GM18867 (cell line): ENCODE results near the gene FAM78B.
A peak's percentile ranks its signal among the peaks of the same experiment; 100 is the strongest.

ENCODE experiments used
- ATAC-seq: cut with Tn5 transposase; IDR thresholded peaks from one replicate; pipeline ENCODE4 v1.9.1; 2021; ENCODE audit warnings: mild to moderate bottlenecking, moderate library complexity; ENCODE audit not compliant: unreplicated experiment

Gene FAM78B, protein sequence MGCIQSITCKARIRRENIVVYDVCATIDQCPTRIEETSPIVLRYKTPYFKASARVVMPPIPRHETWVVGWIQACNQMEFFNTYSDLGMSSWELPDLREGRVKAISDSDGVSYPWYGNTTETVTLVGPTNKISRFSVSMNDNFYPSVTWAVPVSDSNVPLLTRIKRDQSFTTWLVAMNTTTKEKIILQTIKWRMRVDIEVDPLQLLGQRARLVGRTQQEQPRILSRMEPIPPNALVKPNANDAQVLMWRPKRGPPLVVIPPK

DNA sequence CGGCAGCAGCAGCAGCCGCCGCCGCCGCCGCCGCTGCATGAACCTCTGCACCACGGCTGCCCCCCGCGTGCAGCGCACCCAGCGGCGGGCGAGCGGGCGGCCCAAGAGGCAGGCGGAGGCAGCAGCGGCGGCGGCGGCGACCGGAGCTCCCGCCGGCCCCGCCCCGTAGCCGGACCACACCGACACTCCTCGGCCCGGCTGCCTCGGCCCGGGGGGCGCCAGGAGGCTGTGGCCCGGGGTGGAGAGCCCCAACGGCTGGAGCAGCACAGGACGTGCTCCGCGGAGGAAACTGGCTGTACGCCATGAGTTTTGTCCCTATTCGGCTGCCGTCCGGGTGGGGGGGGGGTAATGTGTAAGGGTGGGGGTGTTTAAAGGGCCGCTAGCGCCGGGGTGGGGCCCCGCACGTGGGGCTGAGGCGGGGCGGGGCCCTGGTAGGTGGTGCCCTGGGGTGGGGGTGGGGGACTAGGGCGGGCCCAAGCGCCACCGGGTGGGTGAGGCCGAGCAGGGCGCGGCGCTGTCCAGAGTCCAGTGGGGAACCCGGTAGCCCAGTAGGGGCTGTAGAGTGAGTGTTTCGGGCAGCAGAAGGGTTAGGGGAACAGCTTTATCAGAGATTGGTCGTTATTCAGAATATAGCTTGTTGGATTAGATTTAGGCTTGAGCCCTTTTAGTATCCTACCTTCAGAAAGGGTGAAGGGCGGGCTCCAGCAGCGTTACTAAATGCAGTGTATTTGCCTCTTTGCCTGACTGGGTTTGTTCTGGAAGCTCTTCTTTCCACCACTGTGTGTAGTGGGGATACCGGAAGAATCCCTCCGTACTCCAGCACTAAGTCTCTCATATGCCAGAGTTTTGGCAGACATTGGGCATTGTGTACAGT, at the start of gene FAM78B:
TSS of gene FAM78B (minus strand) at position 304 of the 874 bp plus-strand sequence. CDS start 753 bp downstream, outside the sequence.
- peak; percentile 47 for ATAC-seq

DNA sequence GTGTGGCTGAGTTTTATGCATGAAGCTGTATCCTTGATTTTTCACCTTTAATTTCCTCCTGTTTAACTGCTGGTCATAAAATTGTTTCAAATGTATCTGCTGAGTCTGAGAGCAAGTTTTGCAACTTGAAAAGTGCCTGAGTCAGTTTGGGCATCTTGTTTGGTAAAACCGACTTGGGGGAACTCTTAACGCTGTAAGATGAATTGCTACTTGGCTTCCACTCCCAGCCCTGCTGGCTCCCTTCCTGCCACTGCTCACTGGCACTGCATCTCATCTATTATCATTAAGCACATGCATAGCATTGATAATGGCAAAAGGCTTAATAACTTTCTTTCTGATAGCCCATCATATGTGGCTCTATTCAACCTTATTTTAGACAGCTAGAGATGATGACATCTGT, 35.7 kb upstream of the FAM78B start:
- ATAC-seq = no peak

GRCh38 chr1:166200743-166201142, 33.9 kb upstream of the FAM78B start:
- ATAC-seq = no peak

DNA sequence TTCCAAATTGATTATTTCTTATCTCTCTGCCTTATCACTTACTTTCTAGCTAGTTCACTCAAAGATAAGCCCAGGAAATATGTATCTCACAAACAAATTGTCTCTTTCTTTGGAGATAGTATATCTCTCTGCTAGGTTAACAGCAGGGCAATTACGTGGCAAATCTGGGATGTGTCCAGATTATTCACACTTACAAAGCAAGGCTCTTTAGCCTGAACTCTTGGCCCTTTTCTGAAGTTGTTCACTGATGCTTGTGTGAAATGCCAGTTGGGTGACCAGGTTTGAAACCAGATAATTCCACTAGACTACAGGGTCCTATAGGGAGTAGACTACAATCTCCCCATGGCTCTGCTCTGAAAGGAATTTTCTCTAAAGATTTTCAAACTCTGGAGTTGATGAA, 30.8 kb upstream of the FAM78B start:
- no peak for ATAC-seq

DNA sequence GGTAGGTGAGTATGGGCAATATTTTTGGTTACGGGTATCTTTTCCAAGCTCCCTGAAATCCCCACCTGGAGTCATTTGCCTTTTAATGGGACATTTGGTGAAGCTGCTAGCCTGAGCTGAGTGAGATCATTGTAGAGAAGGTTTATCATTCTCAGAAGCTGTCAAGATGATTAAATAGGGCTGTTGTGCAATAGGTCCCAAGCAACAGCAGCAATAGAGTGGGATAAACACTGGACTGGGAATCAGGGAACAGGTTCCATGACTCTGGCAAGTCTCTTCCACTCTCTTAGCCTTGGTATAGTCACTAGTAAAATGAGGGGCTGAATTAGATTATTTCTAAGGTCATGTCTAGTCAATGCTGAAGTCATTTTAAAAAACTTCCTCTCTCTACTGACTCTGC, 30.3 kb upstream of the FAM78B start:
- ATAC-seq = no peak

DNA sequence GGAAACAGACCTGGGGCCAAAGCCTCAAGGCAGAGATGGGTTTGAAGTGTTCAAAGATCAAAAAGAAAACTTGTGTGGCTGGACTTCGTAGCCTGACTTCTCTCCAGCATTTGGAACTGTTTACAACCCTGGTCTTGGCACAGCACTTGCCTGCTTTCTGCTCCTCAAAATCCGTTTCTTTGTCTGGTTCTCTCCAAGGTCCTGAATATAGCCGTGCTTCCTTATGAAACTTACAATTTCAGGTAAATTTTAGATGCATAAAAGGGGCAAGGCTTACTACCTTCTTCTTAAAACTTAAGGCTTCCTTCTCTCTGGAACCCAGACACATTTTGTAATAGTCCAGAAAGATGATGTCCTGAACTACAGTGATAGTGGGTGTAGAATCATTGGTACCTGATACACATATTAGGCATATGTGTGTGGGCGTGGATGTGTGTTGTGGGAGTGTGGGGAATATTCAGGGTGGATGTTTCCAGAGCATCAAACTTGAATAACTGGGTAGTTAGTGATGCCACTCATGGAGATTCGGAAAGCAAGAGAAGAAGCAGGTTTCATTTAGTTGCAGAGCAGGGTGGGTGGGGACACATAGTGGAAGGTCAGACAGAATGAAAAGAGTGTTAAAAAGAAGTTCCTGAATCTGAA, 26.4 kb upstream of the FAM78B start:
- ATAC-seq = no peak

- no peak for ATAC-seq
Measured at GRCh38 chr1:166190400-166190799, 23.6 kb upstream of the FAM78B start.

GRCh38 chr1:166189126-166189525, 22.3 kb upstream of the FAM78B start:
- no peak for ATAC-seq

DNA sequence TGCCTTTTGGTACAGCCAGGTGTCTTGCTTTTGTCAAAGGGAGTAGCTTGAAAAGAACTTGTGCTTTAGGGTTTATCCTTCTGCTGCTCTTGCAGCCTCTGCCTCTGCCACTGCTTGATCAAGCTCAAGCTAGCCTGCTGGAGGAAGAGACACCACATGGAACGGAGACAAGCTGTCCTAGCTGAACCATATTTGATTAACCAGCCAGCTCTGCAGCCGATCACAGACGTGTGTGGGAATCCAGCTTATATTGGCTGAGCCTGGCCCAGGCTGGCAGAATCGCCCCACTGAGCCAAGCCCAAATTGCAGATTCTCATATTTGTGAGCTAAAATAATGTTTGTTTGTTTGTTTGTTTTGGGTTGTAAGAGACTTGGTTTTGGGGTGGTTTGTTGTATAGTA, 18.7 kb upstream of the FAM78B start:
- ATAC-seq = no peak

GRCh38 chr1:166184897-166185296, 18.1 kb upstream of the FAM78B start:
- no peak for ATAC-seq

- ATAC-seq = no peak
Measured at GRCh38 chr1:166184012-166184411, 17.2 kb upstream of the FAM78B start.

DNA sequence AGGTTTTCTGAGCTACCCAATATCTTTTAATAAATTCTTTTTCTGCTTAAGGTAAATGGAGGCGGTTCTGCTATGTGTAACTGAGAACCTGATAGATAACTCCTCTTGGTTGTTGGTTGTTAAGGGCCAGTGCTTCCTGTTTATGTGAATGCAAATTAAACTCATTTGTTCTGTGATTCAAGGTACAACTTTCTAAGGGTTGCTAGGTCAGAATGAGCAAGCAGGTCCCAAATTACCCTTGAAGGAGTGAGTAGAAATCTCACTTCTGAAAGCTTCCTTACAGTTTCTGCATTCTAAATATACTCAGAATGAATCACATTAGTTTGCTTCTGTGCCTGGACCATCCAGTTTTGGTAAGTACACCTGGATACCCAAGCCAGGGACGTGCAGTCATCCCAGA, 15.5 kb upstream of the FAM78B start:
- peak; percentile 63 for ATAC-seq

DNA sequence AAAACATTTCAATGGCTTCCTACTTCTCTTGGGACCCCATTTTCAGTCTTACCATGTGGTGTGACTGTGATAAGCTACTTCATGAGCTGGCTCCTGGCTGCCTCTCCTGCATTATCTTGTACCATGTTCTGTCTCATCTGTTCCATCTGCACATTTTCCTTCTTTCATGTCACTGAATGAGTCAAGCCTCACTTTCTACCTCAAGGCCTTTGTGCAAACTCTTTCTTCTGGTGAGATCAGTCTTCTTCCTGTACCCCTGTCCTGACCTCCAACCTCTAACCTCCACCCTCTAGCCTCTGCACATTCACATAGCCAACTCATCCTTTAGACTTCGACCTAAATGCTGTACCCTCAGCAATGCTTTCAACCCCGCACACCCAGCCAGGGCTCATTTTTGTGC, 9.6 kb upstream of the FAM78B start:
- no peak for ATAC-seq

- no peak for ATAC-seq
Measured at GRCh38 chr1:166175032-166175431, 8.2 kb upstream of the FAM78B start.

DNA sequence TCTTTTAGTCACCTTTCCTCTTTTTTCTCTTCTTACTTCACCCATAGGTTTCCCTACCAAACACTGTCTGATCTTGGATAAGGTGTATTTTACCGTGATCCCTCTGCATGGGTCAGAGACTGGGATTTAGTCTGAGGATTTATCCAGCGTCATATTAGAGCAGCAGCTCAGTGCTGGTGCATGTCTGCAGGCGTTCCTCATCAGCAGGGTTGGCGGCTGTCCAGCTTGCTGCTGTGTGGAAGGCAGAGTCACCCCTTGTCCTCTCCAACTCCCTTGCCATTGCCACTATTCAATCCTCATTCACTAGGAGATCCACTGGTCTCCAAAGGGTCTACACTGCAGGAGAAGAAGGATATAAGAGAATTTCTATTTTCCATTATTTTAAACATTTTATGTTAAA, 7.3 kb upstream of the FAM78B start:
- no peak for ATAC-seq

- no peak for ATAC-seq
Measured at GRCh38 chr1:166172106-166172505, 5.3 kb upstream of the FAM78B start.

GRCh38 chr1:166170726-166171125, 3.9 kb upstream of the FAM78B start:
- no peak for ATAC-seq

DNA sequence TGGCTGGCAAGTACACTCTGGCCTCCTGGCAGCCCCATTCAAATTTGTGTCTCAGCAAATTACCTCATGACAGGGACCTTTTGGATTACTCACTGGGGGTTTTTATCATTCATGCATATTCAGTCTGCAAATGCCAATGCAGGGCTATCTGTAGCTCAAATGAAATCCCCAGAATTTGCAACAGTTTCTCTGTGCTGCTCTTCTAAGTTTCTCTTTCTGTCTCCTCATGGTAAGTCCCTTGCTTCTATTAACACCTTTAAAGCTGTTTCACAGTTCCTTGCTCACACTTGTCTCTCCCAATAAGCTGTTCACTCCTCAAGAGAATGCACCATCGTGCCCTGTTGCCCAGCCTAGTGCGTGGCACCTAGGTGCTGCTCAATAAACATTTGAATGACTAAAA, 3.3 kb upstream of the FAM78B start:
- peak; percentile 57 for ATAC-seq

DNA sequence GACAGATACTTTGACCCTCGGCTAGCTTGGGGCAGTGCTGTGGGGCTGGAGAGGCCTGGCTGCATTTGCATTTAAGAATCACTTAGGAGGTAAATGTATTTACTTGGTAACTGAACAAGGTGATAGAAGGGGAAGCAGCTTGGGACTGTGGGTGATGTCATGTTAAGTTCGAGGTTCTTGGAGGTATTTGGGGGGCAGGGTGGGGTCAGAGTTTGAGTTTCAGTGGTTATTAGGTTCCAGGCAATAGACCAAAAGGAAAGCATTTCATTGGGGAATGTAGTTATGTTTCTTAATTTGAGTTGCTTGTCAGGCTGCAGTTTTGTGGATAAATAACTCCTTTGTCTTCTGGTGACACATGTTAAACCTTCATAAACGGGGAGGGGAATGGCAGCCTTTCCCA, 2.4 kb upstream of the FAM78B start:
- ATAC-seq = no peak

GRCh38 chr1:166167572-166167925, 748 bp upstream of the FAM78B start:
- no peak for ATAC-seq

DNA sequence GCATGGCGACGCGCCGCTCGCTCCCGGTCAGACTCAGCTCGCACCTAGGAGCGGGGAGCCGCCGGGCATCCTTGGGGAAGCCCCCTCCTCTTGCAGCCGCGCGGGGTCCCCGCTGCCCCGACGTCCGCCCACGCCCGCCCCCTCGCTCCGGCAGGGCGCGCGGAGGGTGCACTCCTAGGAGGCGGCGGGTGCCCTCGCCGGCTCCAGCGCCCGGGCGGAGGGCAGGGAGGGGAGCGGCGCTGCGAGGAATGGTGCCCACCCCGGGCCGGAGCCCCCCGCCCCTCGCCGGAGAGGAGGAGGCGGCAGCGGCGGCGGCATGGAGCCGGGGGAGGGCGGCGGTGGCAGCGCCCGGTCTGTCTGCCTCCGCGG, 488 bp downstream of the FAM78B start:
- ATAC-seq = peak; percentile 7
